ENCODE data around the gene ZNF503. TPM values are rescaled to one million over a fixed set of nuclear protein-coding genes. Genes with fewer than 3 reads are reported as not detected.

ZNF503 gene
- total RNA-seq, 2 experiments from 2014 or later, result 0.38 to 0.47 TPM

DNA sequence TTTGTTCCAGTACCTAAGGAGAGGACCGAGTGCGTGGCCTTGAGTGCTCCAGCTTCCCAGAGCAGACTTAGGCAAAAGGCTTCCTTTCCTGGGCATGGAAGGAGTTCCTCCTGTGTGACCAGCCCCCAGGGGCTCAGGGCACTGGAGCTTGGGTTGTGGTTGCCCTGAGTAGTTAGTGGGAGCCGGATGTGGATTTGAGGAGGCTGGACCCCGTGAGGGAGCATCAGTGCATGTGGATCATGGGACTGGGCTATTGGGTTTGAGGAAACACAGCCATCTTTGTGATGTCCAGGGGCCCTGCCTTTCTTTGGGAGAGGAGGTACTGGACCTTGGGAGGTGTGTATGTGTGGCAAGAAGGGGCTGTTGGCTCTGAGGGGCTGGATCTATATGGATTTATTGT lies 38.2 kb upstream of the ZNF503 start:
- Histone ChIP-seq H3K9me3 (ENCODE audit: control insufficient read depth in 1 of 2, insufficient read depth in 1 of 2, low read length in 2 of 2) (peaks cover 0 to 17% of the 10 kb centered on the region in 2 experiments), H3K36me3 (ENCODE audit: insufficient read depth, low read length) (no peaks in the 10 kb centered on the region), H3K27ac (ENCODE audit: low read depth in 1 of 2, low read length in 2 of 2) (no peak overlapping the region), H3K4me1 (ENCODE audit: insufficient read depth, low read length) (no peaks in the 10 kb centered on the region), H3K4me3 (ENCODE audit: low read length) (no peak overlapping the region), H3K27me3 (ENCODE audit: control insufficient read depth in 1 of 2, insufficient read depth in 2 of 2, low read length in 2 of 2) (peaks cover 7 to 8% of the 10 kb centered on the region in 2 experiments)
- Mint-ChIP-seq H3K36me3 (ENCODE audit: low read depth) (no peaks in the 10 kb centered on the region), H3K4me1 (ENCODE audit: low read depth) (no peaks in the 10 kb centered on the region), H3K9me3 (peaks cover 7% of the 10 kb centered on the region), H3K27ac (no peak overlapping the region), H3K27me3 (peaks cover 36% of the 10 kb centered on the region), H3K4me3 (no peak overlapping the region)
- ChIA-PET POLR2A (no interaction called here), CTCF (no interaction called here)
- no peak for DNase-seq
- ATAC-seq (ENCODE audit: poor library complexity), result no peak
- TF ChIP-seq, protein P1, sequence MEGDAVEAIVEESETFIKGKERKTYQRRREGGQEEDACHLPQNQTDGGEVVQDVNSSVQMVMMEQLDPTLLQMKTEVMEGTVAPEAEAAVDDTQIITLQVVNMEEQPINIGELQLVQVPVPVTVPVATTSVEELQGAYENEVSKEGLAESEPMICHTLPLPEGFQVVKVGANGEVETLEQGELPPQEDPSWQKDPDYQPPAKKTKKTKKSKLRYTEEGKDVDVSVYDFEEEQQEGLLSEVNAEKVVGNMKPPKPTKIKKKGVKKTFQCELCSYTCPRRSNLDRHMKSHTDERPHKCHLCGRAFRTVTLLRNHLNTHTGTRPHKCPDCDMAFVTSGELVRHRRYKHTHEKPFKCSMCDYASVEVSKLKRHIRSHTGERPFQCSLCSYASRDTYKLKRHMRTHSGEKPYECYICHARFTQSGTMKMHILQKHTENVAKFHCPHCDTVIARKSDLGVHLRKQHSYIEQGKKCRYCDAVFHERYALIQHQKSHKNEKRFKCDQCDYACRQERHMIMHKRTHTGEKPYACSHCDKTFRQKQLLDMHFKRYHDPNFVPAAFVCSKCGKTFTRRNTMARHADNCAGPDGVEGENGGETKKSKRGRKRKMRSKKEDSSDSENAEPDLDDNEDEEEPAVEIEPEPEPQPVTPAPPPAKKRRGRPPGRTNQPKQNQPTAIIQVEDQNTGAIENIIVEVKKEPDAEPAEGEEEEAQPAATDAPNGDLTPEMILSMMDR (IDR thresholded peaks at IDR 0.05), result no peak
- intact Hi-C loops (cut with DNase I, micrococcal nuclease), result no loop called here

DNA sequence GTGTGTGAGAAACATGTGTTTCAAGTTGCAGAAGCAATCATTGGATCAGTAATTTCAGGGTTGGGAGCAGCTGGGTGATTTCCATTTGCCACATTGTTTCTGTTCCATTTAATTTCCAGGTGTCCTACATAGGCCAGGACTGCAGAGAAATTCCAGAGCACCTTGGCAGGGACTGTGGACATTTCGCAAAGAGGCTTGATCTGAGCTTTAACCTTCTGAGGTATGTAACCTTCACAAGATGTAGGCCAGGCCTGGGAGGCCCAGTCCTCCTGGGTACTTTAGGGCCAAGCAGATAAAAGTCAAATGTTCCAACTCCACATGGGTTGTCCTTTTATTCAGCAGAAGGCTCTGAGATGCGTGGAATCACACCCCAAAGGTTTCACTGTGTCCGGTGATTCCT lies 36.7 kb upstream of the ZNF503 start:
- H3K4me1 Mint-ChIP-seq (ENCODE audit: low read depth), result no peaks in the 10 kb centered on the region
- peaks cover 14 to 20% of the 10 kb centered on the region in 2 experiments for H3K27me3 ChIP-seq (ENCODE audit: control insufficient read depth in 1 of 2, insufficient read depth in 2 of 2, low read length in 2 of 2)
- H3K9me3 Mint-ChIP-seq, result peaks cover 2% of the 10 kb centered on the region
- DNase-seq, result no peak
- no peak overlapping the region for H3K27ac ChIP-seq (ENCODE audit: low read depth in 1 of 2, low read length in 2 of 2)
- H3K36me3 ChIP-seq (ENCODE audit: insufficient read depth, low read length), result no peaks in the 10 kb centered on the region
- ATAC-seq (ENCODE audit: poor library complexity), result no peak
- no peaks in the 10 kb centered on the region for H3K4me1 ChIP-seq (ENCODE audit: insufficient read depth, low read length)
- H3K4me3 Mint-ChIP-seq, result no peak overlapping the region
- H3K36me3 Mint-ChIP-seq (ENCODE audit: low read depth), result no peaks in the 10 kb centered on the region
- ChIA-PET POLR2A (no interaction called here), CTCF (no interaction called here)
- H3K27me3 Mint-ChIP-seq, result peaks cover 52% of the 10 kb centered on the region
- H3K9me3 ChIP-seq (ENCODE audit: control insufficient read depth in 1 of 2, insufficient read depth in 1 of 2, low read length in 2 of 2), result peaks cover 0 to 4% of the 10 kb centered on the region in 2 experiments
- intact Hi-C loops (cut with DNase I, micrococcal nuclease), result no loop called here
- TF ChIP-seq, protein P1 (IDR thresholded peaks at IDR 0.05), result no peak
- H3K27ac Mint-ChIP-seq, result no peak overlapping the region
- H3K4me3 ChIP-seq (ENCODE audit: low read length), result no peak overlapping the region

DNA sequence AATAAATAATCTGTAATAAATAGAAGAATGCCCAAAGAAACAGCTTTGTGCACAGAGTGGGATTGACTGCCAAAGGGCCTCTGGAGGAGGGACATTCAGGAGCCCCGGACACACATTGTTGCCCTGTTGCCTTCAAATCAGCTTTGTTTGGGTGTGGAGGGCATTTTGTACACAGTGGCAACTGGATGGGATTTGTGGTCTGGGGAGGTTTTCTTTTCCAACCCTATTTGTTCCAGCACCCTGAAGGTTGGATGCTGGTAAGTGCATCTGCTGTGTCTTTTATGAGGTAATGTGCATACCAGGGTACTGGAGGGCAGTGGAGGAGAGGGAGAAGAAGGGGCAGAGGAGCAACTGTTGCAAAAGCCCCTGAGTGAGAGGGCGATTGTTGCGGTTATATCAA lies 36.1 kb upstream of the ZNF503 start:
- POLR2A ChIA-PET, result no interaction called here
- TF ChIP-seq, protein P1 (IDR thresholded peaks at IDR 0.05), result no peak
- CTCF ChIA-PET, result no interaction called here
- Histone ChIP-seq H3K27me3 (ENCODE audit: control insufficient read depth in 1 of 2, insufficient read depth in 2 of 2, low read length in 2 of 2) (peaks cover 19 to 26% of the 10 kb centered on the region in 2 experiments), H3K27ac (ENCODE audit: low read depth in 1 of 2, low read length in 2 of 2) (no peak overlapping the region), H3K4me3 (ENCODE audit: low read length) (no peak overlapping the region), H3K9me3 (ENCODE audit: control insufficient read depth in 1 of 2, insufficient read depth in 1 of 2, low read length in 2 of 2) (no peaks in the 10 kb centered on the region), H3K36me3 (ENCODE audit: insufficient read depth, low read length) (no peaks in the 10 kb centered on the region), H3K4me1 (ENCODE audit: insufficient read depth, low read length) (no peaks in the 10 kb centered on the region)
- ATAC-seq (ENCODE audit: poor library complexity) (no peak), DNase-seq (no peak)
- Mint-ChIP-seq H3K4me3 (no peak overlapping the region), H3K4me1 (ENCODE audit: low read depth) (no peaks in the 10 kb centered on the region), H3K27me3 (peaks cover 58% of the 10 kb centered on the region), H3K27ac (no peak overlapping the region), H3K9me3 (peaks cover 2% of the 10 kb centered on the region), H3K36me3 (ENCODE audit: low read depth) (no peaks in the 10 kb centered on the region)
- intact Hi-C loops (cut with DNase I, micrococcal nuclease), result no loop called here

Measured in CD4-positive, alpha-beta T cell (primary cell).